ENCODE results near the gene NCAM1.

DNA sequence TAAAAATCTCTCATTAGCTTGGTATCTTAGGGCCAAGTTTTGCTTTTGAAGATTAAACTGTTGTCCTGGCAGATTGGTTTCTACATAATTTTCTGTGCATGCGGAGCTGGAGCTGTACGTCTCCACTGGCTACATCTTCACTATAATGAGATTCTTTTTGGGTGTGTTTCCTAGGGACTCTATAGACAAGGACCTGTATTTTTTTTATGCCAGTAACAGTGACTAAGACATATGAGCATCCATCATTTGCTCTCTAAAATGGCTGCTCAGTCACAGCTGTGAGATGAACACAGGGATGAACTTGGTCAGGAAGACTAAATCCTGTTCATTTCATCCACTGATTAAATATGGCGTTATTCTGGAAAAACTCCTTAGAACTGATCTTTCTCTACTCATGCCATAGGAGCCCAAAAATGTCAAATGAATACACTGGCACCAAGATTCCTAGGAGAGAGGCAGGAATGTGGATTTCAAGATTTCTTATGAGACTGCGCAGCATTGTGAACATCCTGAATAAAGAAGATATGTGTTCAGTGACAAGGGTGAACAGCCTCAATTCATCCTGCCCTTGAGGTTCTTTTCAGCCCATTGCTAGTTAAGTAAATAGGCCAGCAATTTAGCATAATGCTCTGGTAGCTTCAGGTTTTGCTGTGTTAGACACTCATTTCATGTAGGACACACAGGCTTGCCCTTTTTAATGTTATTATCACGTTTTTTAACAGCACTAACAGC lies 168.2 kb downstream of the NCAM1 start:
- TF ChIP-seq FOXA1 (IDR thresholded peaks at IDR 0.05) (no peak), TARDBP (IDR thresholded peaks at IDR 0.05) (no peak), FOXK2 (IDR thresholded peaks at IDR 0.05) (no peak), ARNT (IDR thresholded peaks at IDR 0.05) (no peak), SP1 (IDR thresholded peaks at IDR 0.05) (no peak), ZNF384 (IDR thresholded peaks at IDR 0.05) (no peak), FOXM1 (IDR thresholded peaks at IDR 0.05; ENCODE audit: borderline replicate concordance) (no peak)
- TF ChIP-seq, protein P1, sequence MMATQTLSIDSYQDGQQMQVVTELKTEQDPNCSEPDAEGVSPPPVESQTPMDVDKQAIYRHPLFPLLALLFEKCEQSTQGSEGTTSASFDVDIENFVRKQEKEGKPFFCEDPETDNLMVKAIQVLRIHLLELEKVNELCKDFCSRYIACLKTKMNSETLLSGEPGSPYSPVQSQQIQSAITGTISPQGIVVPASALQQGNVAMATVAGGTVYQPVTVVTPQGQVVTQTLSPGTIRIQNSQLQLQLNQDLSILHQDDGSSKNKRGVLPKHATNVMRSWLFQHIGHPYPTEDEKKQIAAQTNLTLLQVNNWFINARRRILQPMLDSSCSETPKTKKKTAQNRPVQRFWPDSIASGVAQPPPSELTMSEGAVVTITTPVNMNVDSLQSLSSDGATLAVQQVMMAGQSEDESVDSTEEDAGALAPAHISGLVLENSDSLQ (IDR thresholded peaks at IDR 0.05): no peak
